GM18873 (cell line): ENCODE data around the gene EN2.

Experiments used
- ATAC-seq: cut with Tn5 transposase; IDR thresholded peaks from one replicate; pipeline ENCODE4 v1.9.1; 2021; ENCODE audit warnings: mild to moderate bottlenecking, moderate library complexity, moderate number of reproducible peaks; ENCODE audit not compliant: unreplicated experiment, low FRiP score

EN2 gene

GRCh38 chr7:155497149-155497901 is 39.4 kb downstream of the EN2 start:
- no peak for ATAC-seq

DNA sequence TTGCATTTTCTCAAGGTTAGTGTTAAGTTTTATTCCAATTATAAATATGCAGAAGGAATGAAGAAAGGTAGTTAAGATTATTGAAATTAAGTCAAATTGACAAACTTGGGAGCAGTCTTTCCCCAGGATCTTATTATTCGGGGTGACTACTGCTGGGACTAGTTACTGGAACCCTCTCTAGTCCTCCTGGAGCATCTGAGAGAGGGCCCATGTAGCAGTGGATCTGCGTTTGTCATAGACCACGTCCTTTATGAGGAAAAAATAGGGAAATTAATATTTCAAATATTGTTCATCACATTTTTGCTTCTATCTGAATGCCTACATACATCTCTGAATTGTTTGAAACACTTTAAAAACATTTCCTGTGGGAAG is 47.5 kb downstream of the EN2 start:
- ATAC-seq = no peak

DNA sequence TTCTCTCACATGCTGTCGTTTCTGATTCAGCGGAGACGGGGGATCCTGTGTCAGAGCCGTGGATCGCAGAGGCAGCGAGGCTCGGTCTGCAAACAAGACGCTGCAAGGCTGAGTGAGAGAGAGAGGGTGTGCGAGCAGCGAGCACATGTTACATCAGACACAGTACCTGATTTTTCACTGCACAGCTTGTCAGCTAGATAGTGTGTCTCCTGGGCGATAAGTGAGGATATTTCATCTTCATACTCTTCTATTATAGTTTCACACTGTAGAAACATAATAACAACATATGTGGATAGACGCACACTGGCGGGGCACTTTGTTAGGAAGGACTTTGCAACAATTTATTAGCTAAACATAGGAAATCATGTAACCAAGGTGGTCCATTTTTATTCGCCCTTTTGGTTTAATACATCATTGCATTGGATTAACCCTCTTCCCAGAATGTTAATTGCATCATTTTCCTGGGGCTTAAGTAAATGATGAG is 49.0 kb downstream of the EN2 start:
- ATAC-seq = no peak

GRCh38 chr7:155507576-155507975 is 49.6 kb downstream of the EN2 start:
- ATAC-seq = no peak

- no peak for ATAC-seq
Observed at GRCh38 chr7:155508376-155509358, 50.7 kb downstream of the EN2 start.

- no peak for ATAC-seq
Observed at GRCh38 chr7:155509359-155509724, 51.4 kb downstream of the EN2 start.

DNA sequence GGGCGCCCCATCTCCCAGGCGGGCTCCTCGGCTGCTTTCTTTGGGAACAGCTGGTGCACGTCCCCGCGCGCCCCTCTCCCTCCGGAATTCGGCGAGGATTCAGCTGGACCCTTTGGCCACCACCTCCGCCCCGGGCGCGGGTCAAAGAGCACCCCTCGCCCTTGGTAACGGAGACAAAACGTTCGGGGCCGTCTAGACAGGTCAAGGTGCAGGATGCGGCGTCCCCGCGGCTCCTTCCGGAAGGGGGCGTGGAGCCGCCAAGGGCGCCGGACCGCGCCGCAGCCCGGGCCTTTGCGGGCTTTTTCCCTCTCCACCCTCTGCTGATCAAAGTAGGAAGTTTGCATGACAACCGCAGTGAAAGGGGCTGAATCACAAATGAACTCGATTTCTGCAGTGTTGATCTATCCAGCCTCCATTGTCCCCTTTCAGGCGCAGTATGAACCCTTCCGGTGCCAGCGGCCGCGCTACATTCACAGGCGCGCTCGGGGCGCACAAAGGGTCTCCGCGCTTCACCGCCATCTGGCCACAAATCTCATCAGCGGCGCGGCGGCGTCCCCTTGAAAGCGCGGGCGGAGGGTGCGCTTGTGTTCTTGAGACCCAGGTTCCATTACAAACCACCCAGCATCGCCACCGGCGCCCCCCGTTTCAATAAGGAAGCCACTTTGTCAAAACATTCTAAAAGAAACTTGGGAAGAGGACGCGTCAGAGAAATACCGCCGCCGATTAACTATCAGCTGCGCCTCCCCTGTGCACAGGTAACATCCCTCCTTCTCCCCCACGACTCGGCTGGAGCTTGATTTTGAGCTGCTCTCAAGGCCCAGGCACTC is 52.0 kb downstream of the EN2 start:
- ATAC-seq = no peak

DNA sequence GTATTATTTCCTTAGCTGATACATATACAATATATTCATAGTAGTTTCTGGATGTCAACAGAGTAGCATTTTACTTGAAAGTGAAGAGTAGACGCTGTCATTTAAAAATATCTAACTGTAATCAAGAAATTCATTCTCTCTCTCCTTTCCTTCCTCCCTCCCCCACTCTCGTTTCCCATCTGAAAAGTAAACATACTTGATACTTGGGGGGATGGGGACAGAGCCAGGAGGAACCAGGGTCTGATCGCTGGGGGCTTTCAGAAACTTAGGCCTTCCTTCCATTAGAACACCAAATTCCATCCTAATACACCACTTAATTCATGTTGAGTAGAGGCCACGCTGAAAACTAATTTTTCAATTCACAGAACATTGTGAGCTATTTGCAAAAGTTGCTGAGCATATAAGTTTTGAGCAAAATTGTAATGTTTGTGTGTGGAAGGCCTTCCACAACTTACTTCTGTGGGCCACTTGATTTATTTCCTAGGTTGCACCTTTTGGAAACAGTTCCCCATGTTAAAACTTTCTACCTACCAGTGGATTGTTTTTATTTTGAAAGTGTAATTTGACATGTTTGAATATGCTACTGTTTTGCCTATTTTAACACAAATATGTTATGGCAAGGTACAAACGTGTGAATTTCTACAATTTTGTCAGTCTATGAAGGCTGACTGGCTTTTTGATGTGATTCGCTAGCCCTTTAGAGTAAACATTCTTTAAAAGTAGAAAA is 53.2 kb downstream of the EN2 start:
- no peak for ATAC-seq

GRCh38 chr7:155511702-155511996 is 53.7 kb downstream of the EN2 start:
- ATAC-seq = no peak

DNA sequence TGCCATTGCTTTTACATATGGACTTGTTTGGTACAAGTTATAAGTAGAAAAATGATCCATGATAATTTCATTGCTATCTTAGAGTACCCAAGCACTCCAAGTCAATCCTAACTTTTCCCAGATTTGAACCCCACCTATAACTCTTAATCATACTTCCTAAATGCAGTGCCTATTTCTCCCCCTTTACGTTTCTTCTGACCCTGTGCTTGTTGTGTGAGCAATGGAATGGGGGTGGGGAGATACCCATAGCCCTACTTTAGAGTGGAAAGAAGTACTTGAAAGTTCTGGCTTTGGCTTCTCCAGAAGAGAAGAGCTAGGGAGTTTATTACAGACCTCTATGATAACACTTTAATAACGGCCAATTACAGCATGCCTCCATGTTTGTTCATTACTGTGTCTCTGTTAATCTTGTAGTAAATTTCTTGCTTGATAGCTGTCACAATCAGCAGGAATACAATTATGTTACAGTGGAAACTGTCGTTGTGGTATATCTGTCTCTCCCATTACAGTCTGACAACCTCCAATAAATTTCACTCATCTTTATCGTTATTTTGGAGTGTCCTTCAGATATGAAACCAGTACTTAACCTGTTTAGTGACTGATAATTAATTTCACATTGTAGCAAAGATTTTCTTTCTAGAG is 54.4 kb downstream of the EN2 start:
- no peak for ATAC-seq

DNA sequence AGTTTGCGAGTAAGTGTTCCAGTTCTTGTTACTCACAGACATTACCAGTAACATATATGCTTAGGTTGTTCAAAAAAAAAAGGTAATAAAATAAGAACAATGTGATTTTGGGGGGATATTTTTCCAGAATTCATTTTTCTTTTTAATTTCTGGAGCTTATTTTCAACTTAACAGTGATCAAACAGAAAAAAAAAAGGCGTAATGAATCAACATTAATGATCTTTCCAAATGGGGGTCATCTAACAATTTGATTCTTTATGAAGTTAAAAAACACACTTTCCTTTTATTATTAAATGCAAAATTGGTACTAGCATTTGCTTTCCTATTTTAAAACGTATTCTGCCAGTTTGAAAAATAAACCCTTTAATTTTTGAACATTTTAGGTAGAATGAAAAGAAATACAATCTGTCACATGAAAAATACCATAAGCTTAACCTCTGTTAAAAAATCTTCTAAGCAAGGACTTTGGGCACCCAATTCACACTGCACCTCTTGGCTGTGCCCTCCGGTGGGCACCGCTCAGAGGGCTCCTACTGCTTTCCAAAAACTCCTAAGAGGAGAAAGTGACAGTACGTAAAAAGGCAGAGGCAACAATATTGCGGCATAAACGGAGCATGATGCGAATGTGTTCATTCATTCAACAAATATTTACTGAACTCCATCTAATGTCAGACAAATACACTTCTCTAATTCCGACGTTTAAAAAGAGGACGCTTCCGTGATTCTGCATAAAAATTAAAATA is 55.8 kb downstream of the EN2 start:
- ATAC-seq = no peak

GRCh38 chr7:155514296-155514695 is 56.4 kb downstream of the EN2 start:
- ATAC-seq = no peak
